Measurements from ENCODE around the gene CIAPIN1. TPM values are rescaled to one million over a fixed set of nuclear protein-coding genes. Genes with fewer than 3 reads are reported as not detected.

The CIAPIN1 gene
- total RNA-seq, 2 donors from 2014 or later = 54.0 to 92.0 TPM

DNA sequence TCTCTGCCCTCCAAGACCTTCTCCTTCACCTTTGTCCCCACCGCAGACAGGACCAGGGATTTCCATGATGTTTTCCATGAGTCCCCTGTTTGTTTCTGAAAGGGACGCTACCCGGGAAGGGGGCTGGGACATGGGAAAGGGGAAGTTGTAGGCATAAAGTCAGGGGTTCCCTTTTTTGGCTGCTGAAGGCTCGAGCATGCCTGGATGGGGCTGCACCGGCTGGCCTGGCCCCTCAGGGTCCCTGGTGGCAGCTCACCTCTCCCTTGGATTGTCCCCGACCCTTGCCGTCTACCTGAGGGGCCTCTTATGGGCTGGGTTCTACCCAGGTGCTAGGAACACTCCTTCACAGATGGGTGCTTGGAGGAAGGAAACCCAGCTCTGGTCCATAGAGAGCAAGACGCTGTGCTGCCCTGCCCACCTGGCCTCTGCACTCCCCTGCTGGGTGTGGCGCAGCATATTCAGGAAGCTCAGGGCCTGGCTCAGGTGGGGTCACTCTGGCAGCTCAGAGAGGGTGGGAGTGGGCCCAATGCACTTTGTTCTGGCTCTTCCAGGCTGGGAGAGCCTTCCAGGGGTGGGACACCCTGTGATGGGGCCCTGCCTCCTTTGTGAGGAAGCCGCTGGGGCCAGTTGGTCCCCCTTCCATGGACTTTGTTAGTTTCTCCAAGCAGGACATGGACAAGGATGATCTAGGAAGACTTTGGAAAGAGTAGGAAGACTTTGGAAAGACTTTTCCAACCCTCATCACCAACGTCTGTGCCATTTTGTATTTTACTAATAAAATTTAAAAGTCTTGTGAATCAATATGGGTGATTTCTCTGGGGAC is 62.7 kb downstream of the CIAPIN1 start:
- Mint-ChIP-seq H3K4me3 (no peak overlapping the region), H3K27me3 (peaks cover 6 to 11% of the 10 kb centered on the region in 2 donors), H3K27ac (no peak overlapping the region), H3K36me3 (no peaks in the 10 kb centered on the region), H3K9me3 (no peaks in the 10 kb centered on the region), H3K4me1 (ENCODE audit: low read depth in 2 of 2) (peaks cover 0 to 9% of the 10 kb centered on the region in 2 donors)
- ATAC-seq (peak in 1 of 2 donors; percentile 21), DNase-seq (ENCODE audit: low spot score) (peak; percentile 45)

DNA sequence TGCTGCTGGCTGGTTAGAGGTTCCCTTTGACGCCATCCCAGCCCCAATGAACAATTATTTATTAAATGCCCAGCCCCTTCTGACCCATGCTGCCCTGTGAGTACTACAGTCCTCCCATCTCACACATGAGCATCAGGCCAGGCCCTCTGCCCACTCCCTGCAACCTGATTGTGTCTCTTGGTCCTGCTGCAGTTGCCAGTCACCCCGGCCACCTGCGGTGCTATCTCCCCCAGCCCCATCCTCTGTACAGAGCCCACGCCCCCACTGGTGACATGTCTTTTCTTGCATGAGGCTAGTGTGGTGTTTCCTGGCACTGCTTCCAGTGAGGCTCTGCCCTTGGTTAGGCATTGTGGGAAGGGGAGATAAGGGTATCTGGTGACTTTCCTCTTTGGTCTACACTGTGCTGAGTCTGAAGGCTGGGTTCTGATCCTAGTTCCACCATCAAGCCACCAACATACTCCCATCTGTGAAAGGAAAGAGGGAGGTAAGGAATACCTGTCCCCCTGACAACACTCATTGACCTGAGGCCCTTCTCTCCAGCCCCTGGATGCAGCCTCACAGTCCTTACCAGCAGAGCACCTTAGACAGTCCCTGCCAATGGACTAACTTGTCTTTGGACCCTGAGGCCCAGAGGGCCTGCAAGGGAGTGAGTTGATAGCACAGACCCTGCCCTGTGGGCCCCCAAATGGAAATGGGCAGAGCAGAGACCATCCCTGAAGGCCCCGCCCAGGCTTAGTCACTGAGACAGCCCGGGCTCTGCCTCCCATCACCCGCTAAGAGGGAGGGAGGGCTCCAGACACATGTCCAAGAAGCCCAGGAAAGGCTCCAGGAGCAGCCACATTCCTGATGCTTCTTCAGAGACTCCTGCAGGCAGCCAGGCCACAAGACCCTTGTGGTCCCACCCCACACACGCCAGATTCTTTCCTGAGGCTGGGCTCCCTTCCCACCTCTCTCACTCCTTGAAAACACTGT is 63.6 kb downstream of the CIAPIN1 start:
- Mint-ChIP-seq H3K9me3 (no peaks in the 10 kb centered on the region), H3K27ac (no peak overlapping the region), H3K36me3 (no peaks in the 10 kb centered on the region), H3K4me1 (ENCODE audit: low read depth in 2 of 2) (peaks cover 0 to 4% of the 10 kb centered on the region in 2 donors), H3K4me3 (no peak overlapping the region), H3K27me3 (peaks cover 1 to 2% of the 10 kb centered on the region in 2 donors)
- ATAC-seq (no peak), DNase-seq (ENCODE audit: low spot score) (peak; percentile 39)

DNA sequence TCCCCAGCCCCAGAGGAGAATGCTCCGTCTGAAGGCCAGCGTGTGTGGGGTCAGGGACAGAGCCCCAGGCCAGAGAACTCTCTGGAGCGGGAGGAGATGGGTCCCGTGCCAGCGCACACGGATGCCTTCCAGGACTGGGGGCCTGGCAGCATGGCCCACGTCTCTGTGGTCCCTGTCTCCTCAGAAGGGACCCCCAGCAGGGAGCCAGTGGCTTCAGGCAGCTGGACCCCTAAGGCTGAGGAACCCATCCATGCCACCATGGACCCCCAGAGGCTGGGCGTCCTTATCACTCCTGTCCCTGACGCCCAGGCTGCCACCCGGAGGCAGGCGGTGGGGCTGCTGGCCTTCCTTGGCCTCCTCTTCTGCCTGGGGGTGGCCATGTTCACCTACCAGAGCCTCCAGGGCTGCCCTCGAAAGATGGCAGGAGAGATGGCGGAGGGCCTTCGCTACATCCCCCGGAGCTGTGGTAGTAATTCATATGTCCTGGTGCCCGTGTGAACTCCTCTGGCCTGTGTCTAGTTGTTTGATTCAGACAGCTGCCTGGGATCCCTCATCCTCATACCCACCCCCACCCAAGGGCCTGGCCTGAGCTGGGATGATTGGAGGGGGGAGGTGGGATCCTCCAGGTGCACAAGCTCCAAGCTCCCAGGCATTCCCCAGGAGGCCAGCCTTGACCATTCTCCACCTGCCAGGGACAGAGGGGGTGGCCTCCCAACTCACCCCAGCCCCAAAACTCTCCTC is 64.5 kb downstream of the CIAPIN1 start:
- Mint-ChIP-seq H3K27me3 (peaks cover 0 to 3% of the 10 kb centered on the region in 2 donors), H3K4me1 (ENCODE audit: low read depth in 2 of 2) (peaks cover 0 to 2% of the 10 kb centered on the region in 2 donors), H3K27ac (no peak overlapping the region), H3K9me3 (no peaks in the 10 kb centered on the region), H3K4me3 (no peak overlapping the region), H3K36me3 (no peaks in the 10 kb centered on the region)
- ATAC-seq (peak in 1 of 2 donors; percentile 3), DNase-seq (ENCODE audit: low spot score) (peak; percentile 15)

DNA sequence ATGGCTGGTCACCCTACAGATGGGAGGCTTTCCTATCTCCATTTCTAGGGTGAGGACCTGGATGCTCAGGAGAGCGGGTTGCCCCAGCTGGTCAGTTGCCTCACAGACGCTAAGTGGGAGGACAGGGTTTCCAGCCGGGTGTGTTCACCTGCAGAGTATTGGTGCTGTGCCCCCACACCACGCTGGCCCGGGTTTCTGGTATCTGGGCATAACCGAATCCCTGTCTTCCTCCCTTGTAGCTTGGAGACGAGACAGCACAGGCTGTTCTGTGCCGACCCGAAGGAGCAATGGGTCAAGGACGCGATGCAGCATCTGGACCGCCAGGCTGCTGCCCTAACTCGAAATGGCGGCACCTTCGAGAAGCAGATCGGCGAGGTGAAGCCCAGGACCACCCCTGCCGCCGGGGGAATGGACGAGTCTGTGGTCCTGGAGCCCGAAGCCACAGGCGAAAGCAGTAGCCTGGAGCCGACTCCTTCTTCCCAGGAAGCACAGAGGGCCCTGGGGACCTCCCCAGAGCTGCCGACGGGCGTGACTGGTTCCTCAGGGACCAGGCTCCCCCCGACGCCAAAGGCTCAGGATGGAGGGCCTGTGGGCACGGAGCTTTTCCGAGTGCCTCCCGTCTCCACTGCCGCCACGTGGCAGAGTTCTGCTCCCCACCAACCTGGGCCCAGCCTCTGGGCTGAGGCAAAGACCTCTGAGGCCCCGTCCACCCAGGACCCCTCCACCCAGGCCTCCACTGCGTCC is 65.2 kb downstream of the CIAPIN1 start:
- Mint-ChIP-seq H3K27ac (no peak overlapping the region), H3K4me3 (no peak overlapping the region)

DNA sequence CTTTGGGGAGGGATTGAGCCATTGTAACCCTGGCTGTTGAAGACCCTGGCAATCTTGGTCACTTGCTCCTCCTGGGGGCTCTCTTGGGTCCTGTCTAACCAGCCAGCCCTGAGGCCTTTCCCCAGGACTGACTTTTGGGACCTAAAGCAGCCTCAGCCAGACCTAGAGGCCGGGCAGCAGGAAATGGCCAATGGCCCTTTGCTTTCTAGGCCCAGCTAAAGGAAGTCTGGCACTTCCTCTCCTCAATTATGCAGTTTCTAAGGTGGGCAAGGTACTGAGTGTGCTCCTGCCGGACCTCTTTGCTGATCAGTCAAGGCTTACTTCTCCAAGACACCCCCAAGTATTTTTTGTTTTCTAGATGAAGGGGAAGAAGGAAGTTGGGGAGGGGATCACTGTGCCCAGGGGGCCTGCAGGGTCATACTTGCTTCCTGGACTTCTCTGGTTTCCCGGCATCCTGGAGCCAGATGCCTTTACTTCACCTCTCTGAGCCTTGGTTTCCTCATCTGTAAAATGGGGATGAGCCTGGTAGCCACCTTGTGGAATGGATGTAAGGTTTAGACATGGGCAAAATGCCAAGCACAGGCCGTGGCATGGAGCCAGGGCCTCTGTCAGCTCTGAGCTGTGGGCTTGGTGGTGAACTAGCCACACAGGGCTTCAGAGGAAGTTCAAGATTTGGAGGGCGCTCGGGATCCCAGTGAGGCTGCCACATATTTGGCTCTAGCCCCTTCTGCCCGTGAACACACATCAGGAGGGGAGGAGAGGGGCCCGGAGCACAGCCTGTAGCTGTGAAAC is 66.3 kb downstream of the CIAPIN1 start:
- Mint-ChIP-seq H3K4me3 (no peak overlapping the region), H3K4me1 (ENCODE audit: low read depth in 2 of 2) (peaks cover 0 to 2% of the 10 kb centered on the region in 2 donors), H3K36me3 (no peaks in the 10 kb centered on the region), H3K27ac (no peak overlapping the region), H3K27me3 (peaks cover 8 to 9% of the 10 kb centered on the region in 2 donors), H3K9me3 (no peaks in the 10 kb centered on the region)
- ATAC-seq = no peak
- DNase-seq (ENCODE audit: low spot score) = no peak

More for the DNA sequence above, 65.2 kb downstream of the CIAPIN1 start:
- peaks cover 0 to 3% of the 10 kb centered on the region in 2 donors for H3K27me3 Mint-ChIP-seq
- no peaks in the 10 kb centered on the region for H3K36me3 Mint-ChIP-seq
- H3K4me1 Mint-ChIP-seq (ENCODE audit: low read depth in 2 of 2) = peaks cover 0 to 2% of the 10 kb centered on the region in 2 donors
- no peaks in the 10 kb centered on the region for H3K9me3 Mint-ChIP-seq
- DNase-seq (ENCODE audit: low spot score) (no peak), ATAC-seq (peak in 1 of 2 donors; percentile 4)

DNA sequence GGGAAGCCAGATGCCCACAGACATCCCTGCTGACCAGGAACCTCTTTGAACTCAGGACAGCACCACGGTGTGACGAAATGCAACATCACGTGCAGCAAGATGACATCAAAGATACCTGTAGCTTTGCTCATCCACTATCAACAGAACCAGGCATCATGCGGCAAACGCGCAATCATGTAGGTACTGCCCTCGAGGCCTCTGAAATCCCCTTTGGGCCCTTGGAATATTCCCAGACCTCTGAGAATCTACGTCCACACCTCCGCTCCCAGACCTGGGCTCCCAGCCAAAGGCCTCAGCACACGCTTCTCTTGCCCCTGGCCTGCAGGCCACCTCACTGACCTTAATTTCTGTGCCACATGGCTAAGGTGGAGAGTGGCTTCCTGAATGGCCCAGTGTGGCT is 67.6 kb downstream of the CIAPIN1 start:
- Mint-ChIP-seq H3K36me3 (no peaks in the 10 kb centered on the region), H3K4me3 (no peak overlapping the region), H3K4me1 (ENCODE audit: low read depth in 2 of 2) (peaks cover 0 to 2% of the 10 kb centered on the region in 2 donors), H3K27me3 (peaks cover 8 to 10% of the 10 kb centered on the region in 2 donors), H3K9me3 (no peaks in the 10 kb centered on the region), H3K27ac (no peak overlapping the region)
- DNase-seq (ENCODE audit: low spot score) = no peak
- ATAC-seq = no peak

Other genes with a start within 250 kb of the CIAPIN1 start
- gene ARL2BP, start 202.1 kb downstream of the CIAPIN1 start, total RNA-seq = 10 to 100 TPM; 28.3 to 32.3 TPM
- gene PLLP, start 162.7 kb downstream of the CIAPIN1 start, total RNA-seq = under 1 TPM in 1 of 2 donors, not detected in 1; 0.67 TPM
- 10 to 100 TPM in 1 of 2 donors, not detected in 1; 12.9 TPM for gene CCL22, start 88.6 kb downstream of the CIAPIN1 start, total RNA-seq
- gene CX3CL1, start 74.9 kb downstream of the CIAPIN1 start, total RNA-seq = not detected
- gene CCL17, start 42.6 kb downstream of the CIAPIN1 start, total RNA-seq = 1 to 10 TPM in 1 of 2 donors, not detected in 1; 5.6 TPM
- 10 to 100 TPM; 34.2 to 42.9 TPM for gene COQ9, start 94 bp upstream of the CIAPIN1 start, total RNA-seq
- 10 to 100 TPM; 63.8 to 85.4 TPM for gene POLR2C, start 15.3 kb upstream of the CIAPIN1 start, total RNA-seq
- gene DOK4, start 39.1 kb upstream of the CIAPIN1 start, total RNA-seq = 1 to 10 TPM; 4.2 to 6.5 TPM
- gene CCDC102A, start 89.2 kb upstream of the CIAPIN1 start, total RNA-seq = 10 to 100 TPM; 13.9 to 21.5 TPM
- gene ADGRG5, start 95.3 kb upstream of the CIAPIN1 start, total RNA-seq = 10 to 100 TPM; 86.8 to 95.0 TPM
- gene ADGRG1, start 181.2 kb upstream of the CIAPIN1 start, total RNA-seq = 10 to 100 TPM in 1 of 2 donors, 1 to 10 TPM in 1; 4.8 to 13.7 TPM
- 10 to 100 TPM; 25.4 to 28.9 TPM for gene ADGRG3, start 220.9 kb upstream of the CIAPIN1 start, total RNA-seq
- not detected for gene DRC7, start 247.4 kb upstream of the CIAPIN1 start, total RNA-seq